IPS DF 19.7 (cell line): ENCODE results near the gene KLK2.
"Not testable (repeated sequence)": the region's sequence is repeated elsewhere in the genome, so short reads cannot be mapped to it uniquely, and the experiment has no call there.

Experiments
- DNase-seq: peaks from one replicate; pipeline ENCODE4 v3.0.0-alpha.2; 2013; ENCODE audit warnings: low read depth, low spot score

The KLK2 gene

DNA sequence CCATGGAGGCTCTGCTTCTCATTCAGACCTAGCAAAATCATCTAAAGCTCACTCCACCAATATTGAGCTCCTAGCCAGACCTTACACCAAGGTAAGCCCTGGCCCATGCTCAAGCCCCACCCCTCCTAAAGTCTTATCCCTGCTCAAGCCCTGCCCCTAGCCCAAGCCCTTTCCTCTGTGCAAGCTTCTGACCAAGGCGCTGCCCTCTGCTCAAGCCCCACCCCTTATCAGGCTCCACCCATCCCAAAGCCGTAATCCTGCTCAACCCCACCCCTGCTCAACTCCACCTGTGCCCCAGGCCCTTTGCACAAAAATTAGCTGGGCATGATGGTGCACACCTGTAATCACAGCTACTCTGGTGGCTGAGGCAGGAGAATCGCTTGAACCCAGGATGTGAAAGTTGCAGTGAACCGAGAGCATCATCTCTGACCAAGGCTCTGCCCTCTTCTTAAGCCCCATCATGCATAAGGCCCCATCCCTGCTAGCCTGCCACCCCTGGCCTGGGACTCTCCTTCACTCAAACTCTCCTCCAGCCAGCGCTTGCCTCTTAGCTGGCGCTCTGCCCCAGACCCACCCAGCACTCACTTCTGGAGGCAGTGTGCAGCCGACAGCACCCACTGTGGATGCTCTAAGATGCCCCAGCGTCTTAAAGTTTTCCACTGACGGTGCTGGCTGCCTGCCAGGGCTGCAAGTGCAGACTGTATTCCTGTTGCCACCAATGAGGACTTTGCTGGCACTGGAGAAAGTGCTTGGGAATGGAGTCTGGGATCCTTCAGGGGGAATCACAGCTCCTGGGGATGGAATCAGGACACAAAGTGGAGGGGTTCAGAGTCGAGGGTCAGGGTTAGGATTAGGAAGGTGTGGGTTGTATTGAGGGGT lies 21.5 kb downstream of the KLK2 start:
- no peak for DNase-seq

DNA sequence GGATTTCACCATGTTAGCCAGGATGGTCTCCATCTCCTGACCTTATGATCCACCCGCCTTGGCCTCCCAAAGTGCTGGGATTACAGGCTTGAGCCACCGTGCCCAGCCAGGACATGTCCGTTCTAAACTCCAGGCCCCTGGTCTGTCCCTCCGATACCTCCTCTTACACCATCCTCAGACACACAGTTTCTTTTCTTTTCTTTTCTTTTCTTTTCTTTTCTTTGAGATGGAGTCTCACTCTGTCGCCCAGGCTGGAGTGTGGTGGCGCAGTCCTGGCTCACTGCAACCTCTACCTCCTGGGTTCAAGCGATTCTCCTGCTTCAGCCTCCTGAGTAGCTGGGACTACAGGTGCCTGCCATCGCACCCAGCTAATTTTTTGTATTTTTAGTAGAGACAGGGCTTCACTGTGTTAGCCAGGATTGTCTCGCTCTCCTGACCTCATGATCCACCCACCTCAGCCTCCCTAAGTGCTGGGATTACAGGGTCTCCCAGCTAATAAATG lies 22.9 kb downstream of the KLK2 start:
- not testable (repeated sequence) for DNase-seq

DNA sequence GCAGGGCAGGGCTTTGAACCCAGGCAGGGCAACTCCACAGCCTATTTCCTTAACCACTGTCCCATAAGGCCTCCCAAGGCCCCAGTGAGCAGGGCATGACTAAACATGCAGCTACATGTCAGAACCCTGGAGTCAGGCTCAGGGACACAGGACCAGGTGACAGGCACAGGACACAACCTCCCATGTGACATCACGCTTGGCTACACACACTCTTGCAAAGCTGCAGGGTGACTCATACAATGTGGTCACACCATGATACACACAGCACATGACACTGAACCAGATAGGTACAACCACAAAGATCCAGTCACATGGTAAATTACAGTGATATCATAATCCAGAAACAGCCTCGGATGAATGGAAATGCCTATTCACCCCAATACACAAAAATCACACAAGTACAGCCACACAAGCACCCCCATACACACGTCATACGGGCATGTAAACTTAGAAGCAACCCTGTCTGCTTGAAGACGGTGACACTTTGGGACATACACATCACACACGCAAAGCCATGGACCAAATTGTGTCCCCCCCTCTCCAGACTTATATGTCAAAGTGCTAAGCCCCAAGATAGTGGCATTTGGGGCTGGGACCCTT lies 23.5 kb downstream of the KLK2 start:
- no peak for DNase-seq

DNA sequence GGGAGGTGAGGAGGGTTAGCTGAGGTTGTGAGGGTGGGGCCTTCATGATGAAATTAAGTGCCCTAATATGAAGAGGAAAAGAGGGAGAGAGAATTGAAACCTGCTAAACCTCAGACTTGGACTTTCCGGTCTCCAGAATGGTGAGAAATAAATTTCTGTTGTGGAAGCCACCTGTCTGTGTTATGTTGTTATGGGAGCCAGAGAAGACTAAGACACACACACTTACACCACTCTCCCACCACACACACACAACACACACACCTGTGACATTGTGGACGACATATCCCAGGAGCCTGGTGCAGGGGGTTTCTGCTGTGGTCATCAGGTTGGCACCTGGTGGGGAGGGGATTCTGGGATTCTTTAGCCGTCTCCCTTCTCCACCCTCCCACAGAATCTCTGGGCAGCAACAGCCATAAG lies 24.0 kb downstream of the KLK2 start:
- DNase-seq = no peak

GRCh38 chr19:50897612-50898011 lies 24.4 kb downstream of the KLK2 start:
- DNase-seq = no peak

GRCh38 chr19:50898018-50898417 lies 24.8 kb downstream of the KLK2 start:
- DNase-seq = no peak

DNA sequence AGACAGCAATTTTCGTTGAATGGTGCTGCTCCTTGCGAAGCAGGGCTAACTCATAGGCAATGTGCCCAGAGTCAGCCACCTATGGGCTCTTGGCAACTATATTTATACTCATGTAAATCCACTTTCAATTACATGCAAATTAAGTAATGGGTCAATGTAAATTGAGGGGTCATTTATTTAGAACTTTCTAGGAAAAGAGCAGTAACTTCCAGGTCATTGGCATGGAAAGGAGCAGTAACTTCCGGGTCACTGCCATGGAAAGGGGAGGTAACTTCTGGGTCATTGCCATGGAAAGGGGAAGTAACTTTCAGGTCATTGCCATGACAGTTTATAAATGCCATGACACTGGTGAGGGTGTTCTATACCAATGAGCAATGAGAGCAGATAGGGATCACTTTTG lies 26.3 kb downstream of the KLK2 start:
- no peak for DNase-seq

DNA sequence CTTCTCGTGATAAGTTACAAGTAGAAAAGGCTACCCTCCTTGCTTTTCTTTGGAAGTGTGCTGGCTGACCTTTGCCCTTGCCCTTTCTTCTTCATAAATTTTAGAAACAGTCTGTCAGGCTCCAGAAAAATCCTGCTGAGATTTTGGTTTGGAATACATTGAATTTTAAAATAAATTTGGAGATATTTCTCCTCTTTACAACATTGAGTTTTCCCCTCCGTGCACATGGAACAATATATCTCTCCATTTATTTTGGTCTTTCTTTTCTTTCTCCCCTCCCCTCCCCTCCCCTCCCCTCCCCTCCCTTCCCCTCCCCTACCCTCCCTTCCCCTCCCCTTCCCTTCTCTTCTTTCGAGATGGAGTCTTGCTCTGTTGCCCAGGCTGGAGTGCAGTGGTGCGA lies 29.4 kb downstream of the KLK2 start:
- DNase-seq = no peak

GRCh38 chr19:50906217-50906616 lies 33.0 kb downstream of the KLK2 start:
- no peak for DNase-seq

- DNase-seq = no peak
These were observed 35.1 kb downstream of the KLK2 start for GRCh38 chr19:50908336-50908735.

- no peak for DNase-seq
These were observed 36.2 kb downstream of the KLK2 start for GRCh38 chr19:50909240-50910070.

DNA sequence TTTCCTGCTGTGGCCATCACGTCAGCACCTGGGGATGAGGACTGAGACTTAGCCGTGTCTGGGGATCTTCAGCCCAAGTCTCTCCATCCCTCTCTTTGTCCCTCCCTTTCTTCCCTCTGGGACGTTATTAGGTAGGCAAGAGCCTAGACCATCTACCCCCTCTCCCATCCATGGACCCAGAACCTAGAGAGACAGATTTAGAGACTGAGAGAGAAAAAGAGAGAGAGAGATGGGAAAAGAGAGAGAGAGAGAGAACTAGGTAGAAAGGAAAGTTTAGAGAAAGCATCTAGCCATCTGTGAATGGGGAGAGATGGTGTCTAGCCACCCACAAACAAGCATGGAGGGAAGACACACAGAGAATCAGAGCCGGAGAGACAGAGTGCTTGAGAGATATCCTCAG lies 37.5 kb downstream of the KLK2 start:
- no peak for DNase-seq

DNA sequence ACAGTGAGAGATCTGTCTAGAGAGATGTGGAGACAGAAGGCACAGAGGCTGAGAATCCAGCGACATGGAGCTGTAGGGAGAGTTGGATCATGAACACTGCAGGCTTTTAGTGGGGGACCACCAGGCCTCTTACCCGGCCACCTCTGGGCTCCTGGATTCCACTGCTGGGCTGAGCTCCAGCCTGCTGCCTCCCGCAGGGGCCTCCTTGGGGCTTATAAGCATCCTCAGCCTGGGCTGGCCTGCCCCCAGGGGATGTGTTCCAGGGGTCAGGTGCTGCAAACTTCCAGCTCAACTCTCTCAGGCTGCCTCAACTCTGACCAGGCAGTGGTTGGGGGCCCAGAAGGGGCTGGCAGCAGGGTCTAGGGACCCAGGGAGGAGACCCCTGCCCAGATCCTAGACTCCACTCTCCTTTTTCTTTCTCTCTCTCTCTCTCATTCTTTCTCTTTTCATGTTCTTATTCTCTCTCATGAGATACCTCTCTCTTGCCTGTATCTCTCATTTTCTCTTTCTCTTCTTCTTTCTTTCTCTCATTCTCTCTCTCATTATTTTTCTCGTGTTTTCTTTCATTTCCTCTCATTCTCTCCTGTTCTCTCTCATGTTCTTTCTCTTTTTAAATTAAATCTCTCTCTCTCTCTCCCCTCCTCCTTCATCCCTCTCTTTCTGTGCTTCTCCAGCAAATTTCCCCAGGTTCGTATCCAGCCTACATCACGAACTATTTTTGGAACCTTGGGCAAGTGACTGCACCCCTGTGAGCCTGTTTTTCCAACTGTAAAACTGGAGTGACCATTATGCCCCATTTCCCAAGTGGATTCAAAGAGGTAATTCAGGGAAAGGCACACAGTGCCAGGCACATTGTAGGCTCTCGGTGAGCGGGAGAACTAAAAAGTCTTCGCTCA lies 38.2 kb downstream of the KLK2 start, which contains the start of gene KLK4:
TSS of gene KLK4 (minus strand) at position 190 of the 896 bp plus-strand sequence. CDS start 657 bp downstream, outside the sequence.
- DNase-seq = no peak

GRCh38 chr19:50912102-50912599 lies 38.9 kb downstream of the KLK2 start:
- DNase-seq = no peak

- DNase-seq = no peak
These were observed 39.8 kb downstream of the KLK2 start for GRCh38 chr19:50912727-50913716.

DNA sequence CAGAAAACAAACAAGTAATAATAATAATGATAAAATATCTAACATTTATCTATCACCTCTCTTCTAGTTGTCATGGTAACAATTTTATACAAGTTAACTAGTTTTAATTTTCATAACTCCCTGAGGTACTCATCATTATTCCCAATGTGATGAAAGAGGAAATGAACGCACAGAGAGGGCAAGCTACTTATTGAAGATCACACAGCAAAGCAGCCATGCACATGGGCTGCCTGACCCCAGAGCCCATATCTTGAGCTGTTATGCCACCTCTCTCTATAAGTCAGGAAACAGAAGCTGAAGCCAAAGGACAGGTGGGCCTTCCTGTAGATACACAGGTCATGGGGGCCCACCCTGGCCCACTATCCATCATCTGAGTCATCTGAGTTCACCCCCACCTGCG lies 42.8 kb downstream of the KLK2 start:
- DNase-seq = no peak

GRCh38 chr19:50921426-50922316 lies 48.4 kb downstream of the KLK2 start:
- no peak for DNase-seq

DNA sequence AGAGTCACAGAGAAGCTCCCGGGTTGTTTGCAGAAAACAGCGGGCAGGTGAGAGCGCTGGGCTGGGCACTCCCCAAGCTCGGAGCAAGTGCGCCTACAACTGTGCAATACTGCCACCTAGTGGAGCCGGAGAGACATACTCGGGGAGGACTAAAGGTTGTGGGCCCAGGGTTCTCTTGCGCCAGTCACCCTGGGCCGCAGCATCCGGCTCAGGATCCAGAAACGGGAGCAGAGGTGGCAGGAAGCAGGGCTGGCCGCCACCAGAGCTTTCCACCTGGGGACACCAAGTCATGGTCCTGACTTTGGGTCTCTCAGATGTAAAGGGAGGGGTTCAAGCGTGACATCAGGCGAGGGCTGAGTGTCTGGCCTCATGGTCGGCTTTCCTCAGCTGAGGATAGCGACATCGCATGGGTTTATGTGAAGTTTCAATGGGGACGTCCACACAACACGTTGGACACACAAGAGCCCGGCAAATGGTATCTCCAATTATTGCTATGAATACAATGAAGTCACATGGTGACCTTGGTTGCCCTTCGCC lies 49.1 kb downstream of the KLK2 start:
- DNase-seq = peak; percentile 78
